Inferior parietal cortex (tissue), 1 donor: ENCODE data around the gene ZNF32.
"Not testable (repeated sequence)": the region's sequence is repeated elsewhere in the genome, so short reads cannot be mapped to it uniquely, and the experiment has no call there.

Source experiments
- DNase-seq: peaks from one replicate; pipeline ENCODE4 v3.0.0-alpha.2; 2016; ENCODE audit errors: extremely low spot score

ZNF32 gene

DNA sequence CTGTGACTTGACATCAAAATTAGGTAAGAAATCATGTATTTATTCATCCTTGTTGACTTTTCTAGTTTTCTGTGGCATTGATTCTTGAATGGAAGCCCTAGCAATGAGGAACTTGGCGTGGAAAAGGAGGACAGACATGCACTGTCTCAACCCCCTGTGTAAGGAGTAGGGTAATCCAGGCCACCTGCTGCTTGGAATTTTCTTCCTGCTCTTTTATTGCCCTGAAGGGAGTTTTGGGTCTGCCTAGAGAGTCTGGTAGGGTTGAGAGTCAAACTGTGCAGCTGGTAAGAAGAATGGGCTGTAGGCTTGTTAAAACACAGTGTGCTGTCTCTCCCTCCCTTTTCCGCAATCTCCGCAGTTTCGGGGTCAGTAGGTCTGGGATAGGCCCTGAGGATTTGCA, 19.7 kb downstream of the ZNF32 start:
- no peak for DNase-seq

DNA sequence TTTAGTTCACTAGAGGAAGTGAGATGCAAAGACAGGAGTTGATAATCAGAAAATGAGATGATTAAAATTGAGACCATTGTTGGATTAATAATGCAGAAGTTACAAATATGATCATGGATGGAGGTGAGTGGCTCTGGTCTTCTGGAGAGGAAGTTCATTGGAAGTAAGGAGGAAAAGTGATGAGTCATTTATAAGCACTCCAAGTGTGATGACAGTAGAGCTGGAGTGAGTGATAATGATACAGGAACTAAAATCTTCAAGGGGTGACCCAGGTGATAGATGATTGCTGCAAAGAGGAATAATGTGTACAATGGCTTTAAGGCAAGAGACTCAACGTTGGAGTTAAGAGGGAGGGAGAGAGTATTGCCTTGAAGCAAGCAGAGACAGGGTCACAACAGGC, 20.7 kb downstream of the ZNF32 start:
- DNase-seq = no peak

DNA sequence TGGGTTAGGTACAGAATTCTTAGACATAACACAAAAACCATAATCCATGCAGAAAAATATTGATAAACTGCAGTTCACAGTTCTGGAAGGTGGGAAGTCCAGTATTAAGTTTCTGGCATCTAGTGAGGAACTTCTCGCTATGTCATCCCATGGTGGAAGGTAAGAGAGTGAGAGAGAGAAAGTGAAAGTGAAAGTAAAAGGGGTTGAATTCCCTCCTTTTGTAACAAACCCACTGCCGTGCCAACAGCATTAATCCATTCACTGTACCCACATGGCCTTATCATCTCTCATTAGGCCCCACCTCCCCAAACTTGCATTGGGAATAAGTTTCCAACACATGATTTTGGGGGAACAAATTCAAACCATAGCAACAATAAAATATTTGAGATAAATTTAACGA, 25.3 kb downstream of the ZNF32 start:
- DNase-seq = no peak

DNA sequence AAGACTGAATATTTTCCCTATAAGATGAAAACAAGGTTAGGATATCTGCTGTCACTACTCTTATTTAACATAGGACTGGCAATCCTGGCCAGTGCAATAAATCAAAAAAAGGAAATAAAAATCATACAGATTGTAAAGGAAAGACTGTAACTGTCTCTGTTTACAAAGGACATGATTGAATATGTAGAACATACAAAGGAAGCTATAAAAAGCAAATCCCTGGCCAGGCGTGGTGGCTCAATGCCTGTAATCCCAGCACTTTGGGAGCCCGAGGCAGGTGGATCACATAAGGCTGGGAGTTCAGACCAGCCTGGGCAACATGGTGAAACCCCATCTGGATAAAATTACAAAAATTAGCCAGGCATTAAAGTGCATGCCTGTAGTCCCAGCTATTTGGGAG, 26.6 kb downstream of the ZNF32 start:
- no peak for DNase-seq

- DNase-seq = no peak
Measured at GRCh38 chr10:43619368-43619767, 29.3 kb downstream of the ZNF32 start.

DNA sequence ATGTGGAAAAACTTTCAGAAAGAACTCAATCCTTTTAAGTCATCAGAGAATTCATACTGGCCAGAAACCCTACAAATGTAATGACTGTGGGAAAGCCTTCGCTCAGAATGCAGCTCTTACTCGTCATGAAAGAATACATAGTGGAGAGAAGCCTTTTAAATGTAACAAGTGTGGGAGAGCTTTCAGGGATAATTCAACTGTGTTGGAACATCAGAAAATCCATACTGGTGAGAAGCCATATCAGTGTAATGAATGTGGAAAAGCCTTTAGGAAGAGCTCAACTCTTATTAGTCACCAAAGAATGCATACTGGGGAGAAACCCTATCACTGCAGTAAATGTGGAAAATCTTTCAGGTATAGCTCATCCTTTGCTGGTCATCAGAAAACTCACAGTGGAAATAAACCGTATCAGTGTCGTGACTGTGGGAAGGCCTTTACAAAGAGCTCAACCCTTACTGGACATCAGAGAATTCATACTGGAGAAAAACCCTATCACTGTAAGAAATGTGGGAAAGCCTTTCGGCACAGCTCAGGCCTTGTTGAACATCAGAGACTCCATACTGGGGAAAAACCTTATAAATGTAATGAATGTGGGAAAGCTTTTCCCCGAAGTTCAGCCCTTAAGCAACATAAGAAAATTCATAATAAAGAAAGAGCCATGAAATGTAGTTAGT, 31.8 kb downstream of the ZNF32 start:
- no peak for DNase-seq

- no peak for DNase-seq
Measured at GRCh38 chr10:43610636-43611035, 38.0 kb downstream of the ZNF32 start.

DNA sequence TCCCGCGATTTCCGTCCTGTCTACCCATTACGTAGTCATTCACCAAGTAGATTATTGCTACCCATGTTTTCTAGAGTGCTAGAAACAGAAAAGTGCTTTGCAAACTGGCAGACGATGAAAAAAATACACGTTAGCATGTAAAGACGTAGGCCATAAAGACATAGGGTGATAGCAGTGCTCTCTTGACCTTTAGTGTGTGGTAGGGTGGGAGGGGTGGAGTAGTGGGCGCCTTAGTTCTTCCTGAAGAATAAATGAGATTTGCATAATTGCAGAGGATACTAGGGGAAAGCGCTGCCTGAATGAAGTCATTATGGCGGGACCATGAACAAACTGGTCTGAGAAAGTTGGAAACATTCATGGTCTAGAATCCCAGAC, 41.5 kb downstream of the ZNF32 start:
- DNase-seq = no peak

DNA sequence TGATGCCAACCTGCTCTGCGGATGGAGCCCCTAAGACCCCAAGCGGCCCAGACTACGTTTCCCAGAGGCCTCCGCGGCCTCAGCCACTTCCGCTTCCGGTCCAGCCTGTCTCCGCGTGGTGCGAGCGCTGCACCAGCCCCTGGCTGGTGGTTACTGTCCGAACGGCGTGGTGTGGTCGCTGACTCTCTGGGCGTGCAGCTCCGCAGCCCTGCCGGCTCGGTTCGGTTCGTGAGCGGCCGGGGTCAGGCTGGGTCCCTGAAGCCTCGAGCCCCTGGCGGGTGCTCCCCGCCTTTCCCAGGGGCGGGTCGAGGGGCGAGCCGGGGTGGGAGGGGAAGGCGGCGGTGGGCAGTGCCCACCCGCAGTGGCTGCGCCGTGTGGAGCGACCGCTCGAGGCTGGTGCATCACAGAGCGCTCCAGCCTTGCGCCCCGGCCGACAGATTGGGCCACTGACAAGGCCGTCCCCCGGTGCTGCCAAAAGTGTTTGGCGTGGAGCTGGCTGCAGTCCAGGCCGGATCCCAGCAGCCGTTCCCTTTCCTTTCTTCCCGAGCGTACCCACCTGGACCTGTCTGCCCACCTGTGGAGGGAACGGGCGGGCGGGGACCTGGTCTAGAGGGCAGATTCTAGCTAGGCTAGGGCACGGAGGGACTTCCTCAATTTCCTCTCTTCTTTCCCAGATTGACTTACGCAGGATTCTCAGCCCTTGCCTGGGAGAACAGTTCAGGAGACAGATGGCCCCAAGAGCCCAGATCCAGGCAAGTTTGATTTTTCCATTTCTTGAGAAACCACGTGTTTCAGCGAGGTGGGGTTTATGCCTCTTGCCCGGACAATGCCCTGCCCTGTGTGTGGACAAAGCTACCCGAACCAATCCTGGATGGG, 42.1 kb downstream of the ZNF32 start, which contains the start of gene ZNF485:
ZNF485 (plus strand) TSS at position 116 of the 876 bp plus-strand sequence; CDS start at position 729, 613 bp downstream.
- DNase-seq = peak; percentile 89

- no peak for DNase-seq
Measured at GRCh38 chr10:43605850-43606322, 42.8 kb downstream of the ZNF32 start.

- DNase-seq = not testable (repeated sequence)
Measured at GRCh38 chr10:43601576-43601975, 47.1 kb downstream of the ZNF32 start.

GRCh38 chr10:43599333-43599732, 49.3 kb downstream of the ZNF32 start:
- DNase-seq = no peak

GRCh38 chr10:43598446-43598845, 50.2 kb downstream of the ZNF32 start:
- DNase-seq = no peak

DNA sequence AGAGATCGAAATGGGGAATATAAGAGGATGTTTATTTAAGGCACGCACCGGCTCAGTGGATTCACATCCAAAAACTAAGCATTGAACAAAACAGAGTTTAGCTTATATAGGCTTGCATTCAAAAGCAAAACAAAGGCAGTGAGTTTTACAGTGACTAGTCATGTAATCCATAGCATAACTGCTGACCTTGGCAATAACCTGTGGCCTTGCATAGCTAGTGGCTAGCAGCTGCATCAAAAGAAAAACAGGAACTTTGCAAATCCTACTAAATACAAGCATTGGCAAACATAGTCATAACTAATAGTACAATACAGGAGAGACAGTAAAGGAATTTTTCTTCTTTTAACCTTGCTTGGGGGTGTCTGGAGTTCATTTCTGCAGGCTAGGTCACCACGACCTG, 52.1 kb downstream of the ZNF32 start:
- no peak for DNase-seq

DNA sequence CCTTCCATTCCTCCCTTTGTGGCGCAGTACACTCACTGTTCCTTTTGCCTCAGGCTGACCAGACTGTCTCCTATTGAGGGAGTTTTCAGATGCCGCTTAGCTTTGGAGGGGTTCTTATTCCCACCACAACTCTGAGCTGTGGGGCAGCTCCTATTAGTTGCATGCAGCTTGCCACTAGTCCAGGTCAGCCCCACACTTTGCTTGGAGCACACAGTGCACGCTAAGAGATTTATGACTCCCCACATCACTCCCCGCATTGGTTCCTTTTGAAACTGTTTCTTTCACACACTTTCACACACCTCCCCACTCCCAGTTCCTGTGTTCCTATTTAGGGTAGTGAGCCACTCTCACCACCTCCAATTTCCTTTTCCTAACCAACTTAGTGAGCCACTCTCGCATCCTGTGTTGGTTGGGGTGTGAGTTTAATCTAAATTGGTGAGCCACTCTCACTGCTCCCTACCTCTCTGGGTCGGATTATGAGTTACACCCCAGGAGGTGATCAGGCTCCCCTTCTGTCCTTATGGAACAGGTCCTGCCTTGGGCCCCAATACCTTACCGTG, 52.9 kb downstream of the ZNF32 start:
- DNase-seq = no peak

- DNase-seq = no peak
Measured at GRCh38 chr10:43594944-43595589, 53.6 kb downstream of the ZNF32 start.
